Measurements from ENCODE around the gene BRICD5. TPM values are rescaled to one million over a fixed set of nuclear protein-coding genes. Genes with fewer than 3 reads are reported as not detected.

BRICD5 gene
- total and polyA plus RNA-seq, 2 of the 13 experiments (the other 11 are each of a cell fraction or from before 2014, with no cell fraction given), result 1.6 to 5.8 TPM

- no peak overlapping the region for H3K27ac ChIP-seq (ENCODE audit: extremely low read length, insufficient read depth, low read length)
- POLR2A ChIA-PET, result interaction anchor here (1.0 kb wide), 2 partner anchors 17 to 19 kb away, joined by 3 read pairs; partner anchors contain the start of gene TRAF7
- H3K4me3 ChIP-seq (replicated peaks in 1 of 3; ENCODE audit: insufficient read depth in 1 of 3, low read depth in 2 of 3, low read length in 3 of 3), result no peak overlapping the region
- H3K27me3 ChIP-seq (ENCODE audit: control insufficient read depth in 1 of 2, insufficient read depth in 2 of 2, low read length in 2 of 2), result no peaks in the 10 kb centered on the region
- no TSS peak for BruUV-seq (replicated peaks)
- CTCF ChIA-PET (ENCODE audit: low intra/inter-chr PET ratio, low total read pairs), result no interaction called here
- WGBS (ENCODE audit: low lambda C conversion rate), result 94% methylated on average over 8 of the region's 21 CpGs
- FAIRE-seq (no peak), ATAC-seq (no peak), DNase-seq (ENCODE audit: low spot score) (no peak)
- no peak overlapping the region for H3K4me2 ChIP-seq (ENCODE audit: low read depth, low read length)
- H2AFZ ChIP-seq (ENCODE audit: low read length), result no peak overlapping the region
- H3K9me3 ChIP-seq (ENCODE audit: low read length), result no peaks in the 10 kb centered on the region
- intact Hi-C loops (cut with micrococcal nuclease; ENCODE audit: unreplicated experiment) (no loop called here), in situ Hi-C loops (cut with HindIII; ENCODE audit: extremely low pct_ligation_motif_present, low pct_unique_long_range_greater_than_20kb) (no loop called here)
- TF ChIP-seq ZFP41 (CRISPR knock-in tag; IDR thresholded peaks at IDR 0.05; ENCODE audit: borderline replicate concordance) (no peak), CEBPB (IDR thresholded peaks at IDR 0.05; ENCODE audit: borderline replicate concordance, low read depth, low read length) (peak; percentile 58), HOXA7 (CRISPR knock-in tag; IDR thresholded peaks at IDR 0.05) (no peak), KLF11 (CRISPR knock-in tag; IDR thresholded peaks at IDR 0.05) (no peak), BORCS8-MEF2B (CRISPR knock-in tag; IDR thresholded peaks at IDR 0.05) (no peak), ZNF335 (CRISPR knock-in tag; IDR thresholded peaks at IDR 0.05) (no peak), AGO2 (optimal IDR thresholded peaks at IDR 0.05; ENCODE audit: low read depth, low read length) (peak; percentile 14), ARHGAP35 (CRISPR knock-in tag; IDR thresholded peaks at IDR 0.05; ENCODE audit: borderline replicate concordance) (no peak)
- H3K36me3 ChIP-seq (replicated peaks in 1 of 2; ENCODE audit: control insufficient read depth in 1 of 2, insufficient read depth in 2 of 2, low read length in 2 of 2), result peaks cover 10 to 30% of the 10 kb centered on the region in 2 experiments; a peak in 2 of 5 replicates
- H4K20me1 ChIP-seq (ENCODE audit: insufficient read depth, low read length), result no peaks in the 10 kb centered on the region
- H3K4me1 ChIP-seq (ENCODE audit: insufficient read depth, low read length), result no peaks in the 10 kb centered on the region
- no peak overlapping the region for H3K9ac ChIP-seq (ENCODE audit: insufficient read depth, low read depth, low read length)
- H3K79me2 ChIP-seq (ENCODE audit: insufficient read depth, low read length), result no peaks in the 10 kb centered on the region
These were observed 36.1 kb downstream of the BRICD5 start for GRCh38 chr16:2174396-2175131.

DNA sequence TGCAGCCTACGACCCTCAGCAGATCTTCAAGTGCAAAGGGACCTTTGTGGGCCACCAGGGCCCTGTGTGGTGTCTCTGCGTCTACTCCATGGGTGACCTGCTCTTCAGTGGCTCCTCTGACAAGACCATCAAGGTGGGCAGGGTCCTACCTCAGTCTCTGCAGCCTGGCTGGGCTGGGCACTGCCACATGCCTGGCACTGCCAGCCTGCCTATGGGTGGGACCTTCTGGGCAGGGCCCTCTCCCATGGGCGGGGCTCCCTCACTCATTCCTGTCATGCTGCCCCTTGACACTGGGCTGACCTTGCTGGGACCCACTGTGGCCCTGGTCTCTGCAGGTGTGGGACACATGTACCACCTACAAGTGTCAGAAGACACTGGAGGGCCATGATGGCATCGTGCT lies 36.7 kb downstream of the BRICD5 start:
- BruUV-seq (replicated peaks), result no TSS peak
- Histone ChIP-seq H3K4me3 (replicated peaks in 1 of 3; ENCODE audit: insufficient read depth in 1 of 3, low read depth in 2 of 3, low read length in 3 of 3) (no peak overlapping the region), H4K20me1 (ENCODE audit: insufficient read depth, low read length) (no peaks in the 10 kb centered on the region), H3K79me2 (ENCODE audit: insufficient read depth, low read length) (no peaks in the 10 kb centered on the region), H2AFZ (ENCODE audit: low read length) (no peak overlapping the region), H3K27ac (ENCODE audit: extremely low read length, insufficient read depth, low read length) (no peak overlapping the region), H3K36me3 (replicated peaks in 1 of 2; ENCODE audit: control insufficient read depth in 1 of 2, insufficient read depth in 2 of 2, low read length in 2 of 2) (peaks cover 10 to 32% of the 10 kb centered on the region in 2 experiments; a peak in 2 of 5 replicates), H3K4me2 (ENCODE audit: low read depth, low read length) (no peak overlapping the region), H3K9me3 (ENCODE audit: low read length) (no peaks in the 10 kb centered on the region), H3K27me3 (ENCODE audit: control insufficient read depth in 1 of 2, insufficient read depth in 2 of 2, low read length in 2 of 2) (no peaks in the 10 kb centered on the region), H3K9ac (ENCODE audit: insufficient read depth, low read depth, low read length) (no peak overlapping the region), H3K4me1 (ENCODE audit: insufficient read depth, low read length) (no peaks in the 10 kb centered on the region)
- ChIA-PET CTCF (ENCODE audit: low intra/inter-chr PET ratio, low total read pairs) (no interaction called here), POLR2A (interaction anchor here (1.0 kb wide), 1 partner anchor 16 kb away, joined by 3 read pairs; no protein-coding TSS in a partner anchor)
- ATAC-seq, result no peak
- TF ChIP-seq ZSCAN25 (CRISPR knock-in tag; IDR thresholded peaks at IDR 0.05) (no peak), HNRNPL (IDR thresholded peaks at IDR 0.05; ENCODE audit: low read depth, low read length) (peak; percentile 80)
- no peak for FAIRE-seq
- no peak for DNase-seq (ENCODE audit: low spot score)
- in situ Hi-C loops (cut with HindIII; ENCODE audit: extremely low pct_ligation_motif_present, low pct_unique_long_range_greater_than_20kb) (no loop called here), intact Hi-C loops (cut with micrococcal nuclease; ENCODE audit: unreplicated experiment) (no loop called here)
- WGBS (ENCODE audit: low lambda C conversion rate), result 100% methylated on average over 3 of the region's 4 CpGs
